ENCODE measurements around the gene PCNX3. TPM values are rescaled to one million over a fixed set of nuclear protein-coding genes. Genes with fewer than 3 reads are reported as not detected.

PCNX3 gene
- polyA plus RNA-seq, 1 donor (not counting 4 experiments of a cell fraction or from before 2014, with no cell fraction given) = 6.1 TPM

DNA sequence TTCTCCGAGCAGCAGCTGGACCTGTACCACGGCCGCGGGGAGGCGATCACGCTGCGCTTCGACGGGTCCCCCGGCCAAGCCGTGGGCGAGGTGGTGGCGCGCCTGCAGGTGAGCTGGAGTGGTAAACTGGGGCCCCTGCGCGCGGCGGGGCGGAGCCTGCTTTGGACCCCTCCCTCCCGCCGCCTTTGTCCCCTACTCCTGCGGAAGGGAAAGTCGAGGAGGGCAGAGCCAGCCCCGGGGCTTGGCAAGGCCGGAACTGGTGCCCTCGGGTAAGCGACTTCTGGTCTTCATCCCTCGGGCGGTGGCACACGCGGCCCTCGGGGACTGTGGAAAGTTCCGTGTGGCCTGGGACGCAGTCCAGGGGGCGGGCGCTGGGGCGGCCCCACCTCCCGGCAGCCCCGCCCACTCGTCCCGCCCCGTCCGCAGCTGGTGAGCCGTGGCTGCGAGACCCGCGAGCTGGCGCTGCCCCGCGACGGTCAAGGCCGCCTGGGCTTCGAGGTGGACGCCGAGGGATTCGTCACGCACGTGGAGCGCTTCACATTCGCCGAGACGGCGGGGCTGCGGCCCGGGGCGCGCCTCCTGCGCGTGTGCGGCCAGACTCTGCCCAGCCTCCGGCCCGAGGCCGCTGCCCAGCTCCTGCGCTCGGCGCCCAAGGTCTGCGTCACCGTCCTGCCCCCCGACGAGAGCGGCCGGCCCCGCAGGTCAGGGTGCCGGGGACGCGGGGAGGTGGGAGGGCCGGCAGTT lies 31.6 kb downstream of the PCNX3 start:
- TF ChIP-seq, protein P1, sequence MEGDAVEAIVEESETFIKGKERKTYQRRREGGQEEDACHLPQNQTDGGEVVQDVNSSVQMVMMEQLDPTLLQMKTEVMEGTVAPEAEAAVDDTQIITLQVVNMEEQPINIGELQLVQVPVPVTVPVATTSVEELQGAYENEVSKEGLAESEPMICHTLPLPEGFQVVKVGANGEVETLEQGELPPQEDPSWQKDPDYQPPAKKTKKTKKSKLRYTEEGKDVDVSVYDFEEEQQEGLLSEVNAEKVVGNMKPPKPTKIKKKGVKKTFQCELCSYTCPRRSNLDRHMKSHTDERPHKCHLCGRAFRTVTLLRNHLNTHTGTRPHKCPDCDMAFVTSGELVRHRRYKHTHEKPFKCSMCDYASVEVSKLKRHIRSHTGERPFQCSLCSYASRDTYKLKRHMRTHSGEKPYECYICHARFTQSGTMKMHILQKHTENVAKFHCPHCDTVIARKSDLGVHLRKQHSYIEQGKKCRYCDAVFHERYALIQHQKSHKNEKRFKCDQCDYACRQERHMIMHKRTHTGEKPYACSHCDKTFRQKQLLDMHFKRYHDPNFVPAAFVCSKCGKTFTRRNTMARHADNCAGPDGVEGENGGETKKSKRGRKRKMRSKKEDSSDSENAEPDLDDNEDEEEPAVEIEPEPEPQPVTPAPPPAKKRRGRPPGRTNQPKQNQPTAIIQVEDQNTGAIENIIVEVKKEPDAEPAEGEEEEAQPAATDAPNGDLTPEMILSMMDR (optimal IDR thresholded peaks at IDR 0.05 in 1 of 3, IDR thresholded peaks at IDR 0.05 in 1 of 3, conservative IDR thresholded peaks at IDR 0.05 in 1 of 3; ENCODE audit: extremely low read depth in 1 of 3, insufficient read depth in 2 of 3, low read length in 3 of 3) = peak in 1 of 3 experiments; percentile 19
- TF ChIP-seq EZH2 (IDR thresholded peaks at IDR 0.05; ENCODE audit: low read length) = no peak
- dilution Hi-C loops (cut with MboI; ENCODE audit: extremely low pct_ligation_motif_present, low sequenced_read_pairs) = no loop called here
- H3K9me3 ChIP-seq (ENCODE audit: control insufficient read depth, low read depth, low read length) = no peaks in the 10 kb centered on the region
- no peaks in the 10 kb centered on the region for H3K27me3 ChIP-seq (ENCODE audit: control insufficient read depth, extremely low read depth, insufficient read depth, low read length)
- peaks cover 0 to 3% of the 10 kb centered on the region in 2 experiments for H3K36me3 ChIP-seq (ENCODE audit: control insufficient read depth in 2 of 2, extremely low read depth in 1 of 2, insufficient read depth in 2 of 2, low read length in 2 of 2)
- H3K4me1 ChIP-seq (ENCODE audit: control insufficient read depth, extremely low read depth, insufficient read depth, low read length) = peaks cover 28% of the 10 kb centered on the region
- H3K79me2 ChIP-seq (ENCODE audit: control insufficient read depth, insufficient read depth, low read length) = no peaks in the 10 kb centered on the region
- FAIRE-seq (no peak), DNase-seq (ENCODE audit: low read depth, low spot score) (no peak)
- peak overlapping the region; percentile 54 for H3K4me2 ChIP-seq (ENCODE audit: control insufficient read depth, extremely low read depth, insufficient read depth, low read depth, low read length)
- peak overlapping the region; percentile 37 for H3K9ac ChIP-seq (ENCODE audit: control insufficient read depth, extremely low read depth, insufficient read depth, low read length)
- H3K27ac ChIP-seq (ENCODE audit: control insufficient read depth, insufficient read depth, low read length) = no peak overlapping the region
- H4K20me1 ChIP-seq (ENCODE audit: control insufficient read depth, extremely low read depth, insufficient read depth, low read length) = peaks cover 6% of the 10 kb centered on the region
- H2AFZ ChIP-seq (ENCODE audit: control insufficient read depth, low read length) = peak overlapping the region; percentile 74
- no peaks in the 10 kb centered on the region for H3K9me1 ChIP-seq (ENCODE audit: control insufficient read depth, extremely low read depth, insufficient read depth, low read length)
- peak overlapping the region; percentile 30 to 69 (median 49) for H3K4me3 ChIP-seq (ENCODE audit: control insufficient read depth in 2 of 3, extremely low read depth in 1 of 3, insufficient read depth in 2 of 3, low read depth in 1 of 3, low read length in 3 of 3)

DNA sequence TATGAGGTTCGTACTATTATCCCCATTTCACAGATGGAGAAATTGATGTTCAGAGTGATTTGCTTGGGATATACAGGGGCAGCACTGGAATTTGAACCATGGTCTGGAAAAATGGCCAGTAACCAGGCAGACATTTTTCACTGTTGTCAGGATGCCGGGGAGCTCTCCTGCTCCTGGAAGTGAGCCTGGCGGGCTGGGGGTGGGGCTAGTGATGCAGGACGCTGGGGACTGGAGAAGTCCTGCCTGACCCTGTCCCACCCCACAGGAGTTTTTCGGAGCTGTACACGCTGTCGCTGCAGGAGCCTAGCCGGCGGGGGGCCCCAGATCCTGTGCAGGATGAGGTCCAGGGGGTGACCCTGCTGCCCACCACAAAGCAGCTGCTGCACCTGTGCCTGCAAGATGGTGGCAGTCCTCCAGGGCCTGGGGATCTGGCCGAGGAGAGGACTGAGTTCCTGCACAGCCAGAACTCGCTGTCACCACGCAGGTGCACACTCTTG lies 33.5 kb downstream of the PCNX3 start:
- Histone ChIP-seq H3K27me3 (ENCODE audit: control insufficient read depth, extremely low read depth, insufficient read depth, low read length) (no peaks in the 10 kb centered on the region), H3K79me2 (ENCODE audit: control insufficient read depth, insufficient read depth, low read length) (no peaks in the 10 kb centered on the region), H3K27ac (ENCODE audit: control insufficient read depth, insufficient read depth, low read length) (no peak overlapping the region), H4K20me1 (ENCODE audit: control insufficient read depth, extremely low read depth, insufficient read depth, low read length) (no peaks in the 10 kb centered on the region), H3K36me3 (ENCODE audit: control insufficient read depth in 2 of 2, extremely low read depth in 1 of 2, insufficient read depth in 2 of 2, low read length in 2 of 2) (peaks cover 4 to 9% of the 10 kb centered on the region in 2 experiments), H3K9ac (ENCODE audit: control insufficient read depth, extremely low read depth, insufficient read depth, low read length) (no peak overlapping the region), H3K9me3 (ENCODE audit: control insufficient read depth, low read depth, low read length) (no peaks in the 10 kb centered on the region), H3K9me1 (ENCODE audit: control insufficient read depth, extremely low read depth, insufficient read depth, low read length) (no peaks in the 10 kb centered on the region), H3K4me3 (ENCODE audit: control insufficient read depth in 2 of 3, extremely low read depth in 1 of 3, insufficient read depth in 2 of 3, low read depth in 1 of 3, low read length in 3 of 3) (no peak overlapping the region), H3K4me1 (ENCODE audit: control insufficient read depth, extremely low read depth, insufficient read depth, low read length) (peaks cover 34% of the 10 kb centered on the region), H2AFZ (ENCODE audit: control insufficient read depth, low read length) (no peak overlapping the region), H3K4me2 (ENCODE audit: control insufficient read depth, extremely low read depth, insufficient read depth, low read depth, low read length) (no peak overlapping the region)
- no peak for FAIRE-seq
- dilution Hi-C loops (cut with MboI; ENCODE audit: extremely low pct_ligation_motif_present, low sequenced_read_pairs) = no loop called here
- no peak for DNase-seq (ENCODE audit: low read depth, low spot score)
- no peak for TF ChIP-seq EZH2 (IDR thresholded peaks at IDR 0.05; ENCODE audit: low read length)
- TF ChIP-seq, protein P1 (optimal IDR thresholded peaks at IDR 0.05 in 1 of 3, IDR thresholded peaks at IDR 0.05 in 1 of 3, conservative IDR thresholded peaks at IDR 0.05 in 1 of 3; ENCODE audit: extremely low read depth in 1 of 3, insufficient read depth in 2 of 3, low read length in 3 of 3) = no peak
